ENCODE results near the gene STRADA.

Gene STRADA

DNA sequence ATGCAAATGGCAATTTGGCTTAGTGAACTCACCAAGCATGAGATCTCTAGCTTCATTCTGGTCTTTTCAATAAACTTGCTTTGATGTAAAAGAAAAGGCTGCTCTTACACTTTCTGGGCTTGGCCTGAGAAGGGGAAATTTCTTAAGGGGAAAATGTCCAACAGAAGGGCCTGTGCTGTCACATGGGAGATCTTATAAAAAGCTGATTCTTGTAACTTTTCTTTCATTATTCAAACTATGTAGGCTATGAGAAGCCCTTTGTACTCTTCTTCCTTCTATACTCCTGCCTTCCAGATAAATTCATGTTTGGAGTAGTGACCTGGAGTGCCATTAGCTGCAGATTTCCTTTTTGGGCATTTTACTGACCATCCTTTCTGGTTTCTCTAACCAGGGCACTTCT is 58.6 kb downstream of the STRADA start:
- DNase-seq (ENCODE audit: low read depth in 2 of 2), result no peak

DNA sequence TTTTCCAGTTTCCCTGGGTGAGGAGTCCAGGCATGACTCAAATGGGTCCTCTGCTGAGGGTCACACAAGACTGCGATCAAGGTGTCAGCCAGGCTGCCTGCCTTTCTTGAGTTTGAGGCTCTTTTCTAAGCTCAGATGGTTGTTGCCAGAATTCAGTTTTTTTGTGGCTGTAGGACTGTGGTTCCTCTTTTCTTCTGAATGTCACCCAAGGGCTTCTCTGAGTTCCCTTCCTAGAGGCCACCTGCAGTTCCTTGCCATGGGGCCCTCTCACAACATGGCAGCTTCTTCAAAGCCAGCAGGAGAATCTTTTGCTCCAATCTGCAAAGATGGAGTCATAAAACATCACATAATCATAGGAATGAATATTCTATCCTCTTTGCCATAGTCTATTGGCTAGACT is 59.2 kb downstream of the STRADA start:
- DNase-seq (ENCODE audit: low read depth in 2 of 2), result no peak

DNA sequence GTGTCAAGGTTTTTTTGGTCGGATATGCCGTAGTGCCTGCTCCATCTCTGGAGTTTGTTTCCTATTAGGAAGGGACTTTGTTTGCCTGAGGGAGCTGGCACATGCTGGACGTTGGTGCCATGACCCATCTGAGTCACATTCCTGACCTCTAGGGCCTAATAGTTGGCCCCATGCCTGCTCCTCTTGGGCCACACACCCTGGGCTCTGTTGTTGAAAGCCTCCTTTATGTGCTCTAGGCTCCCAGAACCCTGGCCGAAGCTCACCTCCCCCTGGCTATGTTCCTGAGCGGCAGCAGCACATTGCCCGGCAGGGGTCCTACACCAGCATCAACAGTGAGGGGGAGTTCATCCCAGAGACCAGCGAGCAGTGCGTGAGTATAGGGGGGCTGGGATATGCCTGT is 60.1 kb downstream of the STRADA start:
- DNase-seq (ENCODE audit: low read depth in 2 of 2), result no peak

DNA sequence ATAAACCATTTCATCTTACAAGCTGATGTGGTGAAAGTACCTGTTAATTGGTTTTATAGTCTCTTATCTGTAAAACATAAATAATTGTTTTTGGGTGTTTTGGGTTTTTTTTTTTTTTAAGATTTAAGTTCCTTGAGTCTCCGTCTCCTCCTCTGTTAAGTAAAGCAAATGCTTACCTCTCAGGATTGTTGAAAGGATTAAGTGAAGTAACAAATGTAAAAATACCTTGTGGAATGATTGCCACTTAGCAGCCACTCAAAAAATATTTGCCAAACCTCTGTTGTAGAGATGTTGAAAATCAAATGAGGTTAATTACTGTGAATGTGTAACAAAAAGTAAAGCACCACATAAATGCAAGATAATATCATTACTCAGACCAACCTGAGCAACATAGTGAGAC is 60.9 kb downstream of the STRADA start:
- DNase-seq (ENCODE audit: low read depth in 2 of 2), result no peak

DNA sequence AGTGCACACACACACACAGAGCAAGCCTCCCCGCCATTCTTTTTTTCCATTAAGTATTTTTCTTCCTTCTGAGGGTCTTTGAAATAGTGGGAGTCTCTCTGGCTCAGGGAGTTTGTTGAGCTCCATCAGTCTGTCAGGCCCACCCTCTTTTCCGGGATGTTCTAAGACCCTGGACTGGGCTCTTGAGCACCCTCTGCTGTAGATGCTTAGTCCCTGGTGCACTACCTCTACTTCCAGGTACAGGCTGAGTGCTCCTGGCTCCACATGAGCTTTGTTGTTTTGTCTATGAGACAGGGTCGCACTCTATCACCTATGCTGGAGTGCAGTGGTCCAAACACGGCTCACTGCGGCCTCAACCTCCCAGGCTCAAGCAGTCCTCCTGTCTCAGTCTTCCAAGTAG is 62.4 kb downstream of the STRADA start:
- no peak for DNase-seq (ENCODE audit: low read depth in 2 of 2)

DNA sequence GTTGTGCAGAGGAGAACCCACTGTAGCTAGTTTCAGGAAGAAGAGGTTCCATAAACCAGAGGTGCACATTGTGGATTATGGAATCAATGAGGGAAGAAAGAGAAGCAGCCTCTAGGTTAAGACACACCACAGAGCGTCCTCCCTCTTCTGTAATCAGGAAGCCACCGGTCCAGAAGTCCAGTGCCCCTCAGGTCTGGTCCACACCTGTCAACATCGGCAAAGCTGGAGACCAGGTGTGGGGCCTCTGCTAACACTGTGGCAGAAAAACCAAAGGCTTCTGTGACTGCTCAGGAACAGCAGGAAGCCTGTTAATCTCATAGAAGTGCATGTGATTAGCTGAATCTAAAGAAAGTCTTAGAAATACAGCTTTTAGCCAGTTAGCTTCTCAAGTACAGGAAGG is 65.0 kb downstream of the STRADA start:
- DNase-seq (ENCODE audit: low read depth in 2 of 2), result no peak

DNA sequence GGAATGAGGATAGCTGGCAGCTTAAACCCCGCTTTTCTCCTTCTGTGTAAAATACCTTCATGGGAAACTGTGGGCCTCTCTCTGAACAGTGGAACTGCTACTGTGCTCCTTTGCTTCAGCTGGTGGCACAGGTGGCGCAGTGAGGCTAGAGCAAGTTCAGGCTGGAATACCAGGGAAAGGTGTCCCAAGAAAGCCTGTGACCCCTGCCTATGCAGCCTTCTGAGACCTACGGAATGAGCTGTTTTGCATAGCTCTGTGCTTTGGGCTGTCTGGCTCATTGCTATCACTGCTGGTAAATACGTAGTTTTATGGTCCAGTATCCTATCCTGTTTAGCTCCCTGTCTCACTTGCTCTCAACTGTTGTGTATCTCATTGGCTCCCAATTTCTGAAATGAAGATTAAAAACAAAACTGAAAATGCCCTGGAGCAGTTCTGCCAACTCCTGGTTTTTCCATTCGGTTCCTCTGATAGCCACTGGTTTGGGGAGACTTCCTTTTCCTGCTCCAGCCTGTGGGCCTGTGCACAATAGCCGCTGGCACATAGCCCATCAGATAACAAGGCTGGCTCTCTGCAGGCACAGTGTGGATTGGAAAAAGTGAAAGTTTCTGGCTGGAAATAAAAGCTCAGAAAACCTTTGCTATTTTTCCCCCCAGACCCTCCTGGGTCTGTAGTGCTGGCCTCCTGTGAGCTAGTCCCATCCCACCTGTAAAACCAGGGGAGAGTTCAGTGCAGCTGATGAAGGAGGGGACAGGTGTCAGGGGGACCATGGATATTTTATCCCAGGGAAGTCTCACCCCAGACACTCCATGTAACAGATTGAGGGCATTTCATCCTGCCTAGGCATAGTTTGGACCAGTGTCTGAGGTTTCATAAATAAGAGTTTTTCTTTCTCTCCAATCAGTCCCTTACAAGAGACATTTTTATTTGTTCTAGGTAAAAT is 65.7 kb downstream of the STRADA start:
- DNase-seq (ENCODE audit: low read depth in 2 of 2), result no peak

DNA sequence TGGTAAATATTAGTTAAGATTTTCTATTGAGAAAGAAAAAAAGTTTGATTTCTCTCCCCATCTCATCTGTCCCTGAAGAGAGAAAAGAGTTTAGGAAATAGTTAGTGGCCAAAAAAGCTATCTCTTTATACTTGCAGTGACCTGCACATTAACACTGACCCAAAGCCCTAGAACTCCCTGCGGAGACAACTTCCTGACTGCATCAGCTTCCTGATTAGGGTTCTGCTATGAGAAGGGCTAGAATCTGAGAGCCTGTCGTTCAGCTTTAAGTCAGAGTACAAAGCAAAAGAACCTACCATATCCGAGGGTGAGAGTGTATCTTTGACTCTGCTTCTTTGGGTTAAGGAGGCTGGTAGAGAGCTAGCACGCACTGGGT is 66.4 kb downstream of the STRADA start:
- no peak for DNase-seq (ENCODE audit: low read depth in 2 of 2)

DNA sequence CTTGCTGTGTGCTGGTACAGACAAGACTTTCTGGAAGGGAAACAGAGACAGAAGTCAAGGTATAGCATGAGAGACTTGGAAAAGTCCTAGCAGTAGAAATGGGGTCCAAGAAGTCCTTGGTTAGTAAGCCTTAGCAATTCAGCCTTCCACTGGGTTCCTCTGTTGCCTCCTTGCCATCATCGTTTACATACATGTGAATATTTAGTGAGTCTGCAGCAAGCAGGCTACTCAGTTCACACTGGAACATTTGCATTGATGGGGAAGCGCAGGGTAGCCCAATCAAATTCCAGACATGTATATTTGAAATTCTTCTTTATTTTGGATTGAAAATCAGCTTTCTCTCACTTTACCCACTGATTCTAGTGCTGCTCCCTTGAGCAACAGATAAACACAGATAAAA is 68.7 kb downstream of the STRADA start:
- no peak for DNase-seq (ENCODE audit: low read depth in 2 of 2)

DNA sequence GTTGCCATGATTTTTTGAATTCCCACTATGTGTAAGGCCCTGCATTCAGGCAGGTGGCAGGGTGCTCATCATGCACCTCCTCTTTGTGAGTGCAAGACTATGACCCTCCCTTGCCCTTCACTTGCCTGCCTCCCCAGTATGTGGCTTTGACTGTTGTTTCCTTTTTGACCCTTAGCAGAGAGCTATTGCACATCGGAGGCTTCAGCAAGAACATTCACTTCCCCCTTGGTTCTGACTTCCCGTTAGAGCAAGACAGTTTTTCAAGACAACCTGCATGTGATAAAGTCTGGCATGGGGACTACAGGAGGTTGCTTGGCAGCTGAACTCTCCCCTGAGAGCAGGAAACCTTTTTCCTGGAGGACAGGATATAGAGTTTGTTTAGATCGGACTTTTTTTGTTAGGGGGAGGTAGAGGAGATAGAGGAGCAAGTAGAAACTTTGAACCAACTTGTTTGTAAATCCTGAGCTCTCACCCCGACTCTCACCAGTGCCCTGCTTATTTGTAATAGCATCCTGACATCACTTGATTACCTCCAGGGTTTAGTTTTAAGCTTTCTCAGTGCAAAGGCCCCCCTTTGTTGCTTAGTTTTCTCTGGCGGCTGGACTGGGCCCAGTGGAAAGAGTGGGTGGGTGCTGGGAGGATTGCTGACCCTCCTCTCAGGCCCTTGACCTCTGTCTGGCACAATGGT is 75.9 kb downstream of the STRADA start:
- no peak for DNase-seq (ENCODE audit: low read depth in 2 of 2)

DNA sequence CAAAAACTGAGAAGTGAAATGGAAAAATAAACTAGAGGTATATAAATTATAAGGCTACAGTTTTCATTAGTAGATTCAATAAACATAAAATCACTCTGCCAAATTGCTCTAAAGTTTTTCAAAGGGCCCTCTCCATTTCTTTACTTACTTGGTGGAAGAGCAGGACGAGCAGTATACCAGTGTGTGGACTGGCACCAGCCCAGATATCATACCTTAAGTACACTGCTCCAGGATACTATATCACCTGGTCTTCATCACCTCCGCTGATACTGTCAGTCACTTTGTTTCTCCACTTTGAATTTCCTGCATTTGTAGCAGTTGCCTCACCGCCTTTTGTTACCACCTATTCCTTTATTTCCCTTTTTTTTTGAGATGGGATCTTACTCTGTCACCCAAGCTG is 81.7 kb downstream of the STRADA start:
- no peak for DNase-seq (ENCODE audit: low read depth in 2 of 2)

DNA sequence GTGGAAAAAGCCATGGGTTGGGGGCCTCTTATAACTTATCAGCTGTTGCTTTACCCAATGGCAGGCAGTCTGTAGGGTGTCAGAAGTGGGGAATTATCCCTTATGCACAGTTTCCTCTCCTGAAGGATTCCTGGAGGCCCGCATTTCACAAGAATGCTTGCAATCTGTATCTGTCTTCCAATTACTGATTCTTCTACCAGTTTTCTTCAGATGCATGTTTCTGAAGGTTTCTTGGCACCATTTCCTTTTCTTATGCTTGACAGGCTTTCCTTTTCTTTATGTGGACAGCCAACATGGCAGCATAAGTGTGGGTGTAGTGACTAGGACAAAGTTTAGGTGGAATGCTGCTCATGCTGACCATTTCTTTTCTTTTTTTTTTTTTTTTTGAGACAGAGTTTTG is 83.2 kb downstream of the STRADA start:
- no peak for DNase-seq (ENCODE audit: low read depth in 2 of 2)

DNA sequence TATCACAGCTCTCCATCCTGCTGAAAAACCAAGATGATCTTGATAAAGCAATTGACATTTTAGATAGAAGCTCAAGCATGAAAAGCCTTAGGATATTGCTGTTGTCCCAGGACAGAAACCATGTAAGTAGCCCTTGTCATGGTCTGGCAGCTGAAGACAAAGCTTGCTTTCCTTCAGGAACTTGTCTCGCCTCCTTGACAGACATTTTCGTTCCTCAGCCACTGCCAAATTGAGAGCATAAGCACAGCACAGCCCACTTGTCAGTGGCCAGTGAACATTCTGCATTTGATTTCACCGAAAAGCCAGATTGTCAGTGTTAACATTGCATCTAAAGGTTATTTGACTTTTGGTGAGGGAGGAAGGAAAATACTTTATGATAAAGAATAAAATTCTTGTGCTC is 83.8 kb downstream of the STRADA start:
- no peak for DNase-seq (ENCODE audit: low read depth in 2 of 2)

DNA sequence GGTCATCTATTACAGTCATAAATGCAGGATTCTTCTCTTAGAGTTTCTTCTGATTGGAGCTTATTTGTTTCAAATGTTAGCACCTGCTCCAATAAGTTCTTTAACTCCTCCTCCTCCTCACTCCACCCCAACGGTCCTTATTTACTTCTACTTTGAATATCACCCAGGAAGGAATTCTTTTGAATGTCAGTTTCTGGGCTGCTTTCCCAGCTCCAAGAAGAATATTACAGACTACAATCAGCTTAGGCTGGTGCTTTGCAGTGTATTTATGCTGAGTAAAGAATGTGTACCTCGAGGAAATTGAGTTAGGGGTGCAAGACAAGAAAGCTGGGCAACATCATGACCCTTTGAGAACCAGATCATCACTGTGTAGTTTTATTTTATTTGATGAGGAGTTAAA is 88.5 kb downstream of the STRADA start:
- no peak for DNase-seq (ENCODE audit: low read depth in 2 of 2)

All from stimulated activated CD8-positive, alpha-beta memory T cell treated with anti-CD3 and anti-CD28 coated beads, Interleukin-15, amount 100 ng/mL, for 48 hours (primary cell).